K562 (cell line): ENCODE results near the gene ASPDH. TPM values are rescaled to one million over a fixed set of nuclear protein-coding genes. Genes with fewer than 3 reads are reported as not detected.

Experiments
- ATAC-seq: fragments of 200-7000 bp; cut with Tn5 transposase; 3 replicates; pipeline ENCODE4 v1.9.1; 2020; ENCODE audit warnings: moderate library complexity
- BruUV-seq: library from RNA; stranded (reverse); fragments of 400-500 nt; replicated peaks from 2 replicates; lab custom pipeline; 2021; lab: Mats Ljungman, UMichigan
- CTCF ChIA-PET: fragments of 300-600 bp; formaldehyde crosslinking; extraction: SDS; loops from one replicate; lab custom pipeline; 2021; ENCODE audit warnings: low intra/inter-chr PET ratio; lab: Yijun Ruan, JAX
- POLR2A ChIA-PET: fragments of 300-600, 350-650 bp; sonication (Branson Sonifier 250); formaldehyde crosslinking; extraction: SDS; loops from one replicate; lab custom pipeline; 2021; ENCODE audit warnings: antibody characterized with exemption, inconsistent platforms; lab: Yijun Ruan, JAX
- DNase-seq, 4 experiments: peaks; one replicate each; pipeline versions ENCODE4 v3.0.0 to v3.0.0-alpha.2; 2011 to 2018; ENCODE audit warnings: low spot score in 3 of 4, mixed read lengths in 3 of 4; ENCODE audit errors: extremely low read depth in 1 of 4
- FAIRE-seq: peaks from 2 replicates; lab custom pipeline; 2011; peaks lifted over from hg19 to GRCh38; lab: Jason Lieb, UNC
- H2AFZ ChIP-seq: 2 replicates; pipeline ENCODE4 v1.6.0; 2011; ENCODE audit warnings: low read depth, low read length, control low read depth, inconsistent platforms
- H3K27ac ChIP-seq: fragments of 200-600 bp; 3 replicates; pipeline ENCODE4 v1.8.0; 2011; ENCODE audit warnings: low read depth, mild to moderate bottlenecking, control low read depth, inconsistent platforms, low read length, moderate library complexity, mixed read lengths; ENCODE audit errors: extremely low read depth
- H3K27me3 ChIP-seq, 2 experiments: fragments of 300-600 bp in 1 of 2; 2 replicates in 1 of 2; 3 replicates in 1 of 2; pipeline versions ENCODE4 v1.6.0 to v1.8.0; 2011; ENCODE audit warnings: inconsistent platforms in 2 of 2, low read length in 2 of 2, mild to moderate bottlenecking in 1 of 2, mixed read lengths in 1 of 2, moderate library complexity in 1 of 2; ENCODE audit not compliant: control insufficient read depth in 2 of 2, insufficient read depth in 2 of 2
- H3K36me3 ChIP-seq: fragments of 300-600 bp; 3 replicates; pipeline ENCODE4 v1.8.0; 2011; ENCODE audit warnings: mild to moderate bottlenecking, low read length, inconsistent platforms; ENCODE audit not compliant: control insufficient read depth, insufficient read depth
- H3K4me1 ChIP-seq, 2 experiments: fragments of 200-600 bp in 1 of 2; replicated peaks in 1 of 2; 2 replicates in 1 of 2; 3 replicates in 1 of 2; pipeline versions ENCODE4 v1.5.1 to v1.8.0; 2011; ENCODE audit warnings: inconsistent platforms in 2 of 2, low read length in 2 of 2, mild to moderate bottlenecking in 1 of 2, mixed read lengths in 1 of 2, moderate library complexity in 1 of 2; ENCODE audit not compliant: control insufficient read depth in 2 of 2, insufficient read depth in 2 of 2
- H3K4me2 ChIP-seq: 2 replicates; pipeline ENCODE4 v1.6.1; 2011; ENCODE audit warnings: low read length, control low read depth, inconsistent platforms, mixed read lengths; ENCODE audit not compliant: insufficient read depth
- H3K4me3 ChIP-seq: fragments of 200-600 bp; sonication (generic), shearing (Covaris generic); 2 replicates; pipeline ENCODE4 v1.5.1; 2016; ENCODE audit warnings: control low read depth, inconsistent platforms
- H3K79me2 ChIP-seq: fragments of 200-600 bp; 3 replicates; pipeline ENCODE4 v1.8.0; 2011; ENCODE audit warnings: low read length, inconsistent platforms; ENCODE audit not compliant: control insufficient read depth, insufficient read depth
- H3K9ac ChIP-seq, 2 experiments: 2 replicates each; pipeline versions ENCODE4 v1.6.0 to v1.6.1; 2011; ENCODE audit warnings: low read depth in 2 of 2, low read length in 2 of 2, control low read depth in 1 of 2, inconsistent platforms in 1 of 2, mild to moderate bottlenecking in 1 of 2, mixed read lengths in 1 of 2; ENCODE audit not compliant: insufficient read depth in 1 of 2
- H3K9me1 ChIP-seq: one replicate; pipeline ENCODE4 v1.6.0; 2011; ENCODE audit warnings: inconsistent platforms, mild to moderate bottlenecking, low read length, moderate library complexity; ENCODE audit not compliant: control insufficient read depth, insufficient read depth
- H3K9me3 ChIP-seq: replicated peaks from 2 replicates; pipeline ENCODE4 v1.5.1; 2011; ENCODE audit warnings: low read depth, low read length, inconsistent platforms; ENCODE audit not compliant: control insufficient read depth, insufficient read depth
- H4K20me1 ChIP-seq: replicated peaks from 2 replicates; pipeline ENCODE4 v1.6.1; 2011; ENCODE audit warnings: low read length, inconsistent platforms, mixed read lengths; ENCODE audit not compliant: control insufficient read depth, insufficient read depth
- BCOR ChIP-seq: fragments of 450-650 bp; IDR thresholded peaks from 2 replicates; pipeline ENCODE4 v1.6.1; 2016
- CSDE1 ChIP-seq, 2 experiments: fragments of 450-650 bp; IDR thresholded peaks; 2 replicates each; pipeline ENCODE4 v1.6.1; 2016; ENCODE audit warnings: mild to moderate bottlenecking in 1 of 2
- KDM1A ChIP-seq, 2 experiments: fragments of 450-650 bp; IDR thresholded peaks; 2 replicates each; pipeline ENCODE4 v1.6.1; 2016; ENCODE audit warnings: mild to moderate bottlenecking in 2 of 2
- NEUROD1 ChIP-seq: fragments of 150-350 bp; IDR thresholded peaks from 2 replicates; pipeline ENCODE4 v1.6.1; 2014; ENCODE audit warnings: borderline replicate concordance, low read length, low read depth; ENCODE audit not compliant: partially characterized antibody
- NFIC ChIP-seq: fragments of 450-650 bp; IDR thresholded peaks from 2 replicates; pipeline ENCODE4 v1.6.1; 2017; ENCODE audit warnings: mild to moderate bottlenecking, inconsistent platforms
- NFYB ChIP-seq: IDR thresholded peaks from 2 replicates; pipeline ENCODE4 v1.6.1; 2011; ENCODE audit warnings: mild to moderate bottlenecking, moderate library complexity; ENCODE audit not compliant: insufficient read length; ENCODE audit errors: extremely low read depth
- NR2C2 ChIP-seq, 2 experiments: fragments of 200-800 bp in 1 of 2; sonication (Bioruptor generic) in 1 of 2; sonication (generic) in 1 of 2; formaldehyde crosslinking in 1 of 2; IDR thresholded peaks; 2 replicates each; pipeline versions ENCODE4 v1.6.1 to v1.8.0; 2016 to 2022; ENCODE audit warnings: mild to moderate bottlenecking in 1 of 2, missing compliant biosample characterization in 1 of 2, missing genetic modification characterization in 1 of 2, missing genetic modification reagents in 1 of 2
- NRF1 ChIP-seq, 2 experiments: fragments of 450-650 bp; IDR thresholded peaks in 1 of 2; conservative IDR thresholded peaks in 1 of 2; 2 replicates each; pipeline ENCODE4 v1.6.1; 2014; ENCODE audit warnings: mild to moderate bottlenecking in 2 of 2
- SPI1 ChIP-seq: IDR thresholded peaks from 2 replicates; pipeline ENCODE4 v1.6.1; 2011; ENCODE audit warnings: low read depth, low read length, control low read depth, borderline replicate concordance
- STAT5A ChIP-seq: IDR thresholded peaks from 2 replicates; pipeline ENCODE4 v1.6.1; 2012; ENCODE audit warnings: low read length, inconsistent platforms, borderline replicate concordance
- ZKSCAN1 ChIP-seq: fragments of 150-350 bp; IDR thresholded peaks from 2 replicates; pipeline ENCODE4 v1.6.1; 2016; ENCODE audit warnings: low read depth, low read length
- ZNF696 ChIP-seq: fragments of 250-450 bp; sonication (Bioruptor Pico); conservative IDR thresholded peaks from 2 replicates; pipeline ENCODE4 v1.4.0; 2020; ENCODE audit warnings: mild to moderate bottlenecking, moderate library complexity
- WGBS: fragments of 100-300 bp; shearing (Covaris generic); methylation state at CpG from one replicate; pipeline ENCODE4 v1.1.6; 2016; ENCODE audit warnings: low coverage, mixed read lengths; ENCODE audit not compliant: insufficient coverage; ENCODE audit errors: missing lambda C conversion rate; 5-methylcytosine and 5-hydroxymethylcytosine counted together
- in situ Hi-C: fragments of 300-500 bp; cut with MboI; formaldehyde crosslinking; loops from 4 replicates; pipeline ENCODE4 v1.15.0; 2018; ENCODE audit warnings: inconsistent platforms, mixed read lengths
- intact Hi-C: fragments of 100-400 bp; cut with micrococcal nuclease; formaldehyde crosslinking; loops from 2 replicates; pipeline ENCODE4 v1.14.2; 2022
- polyA plus RNA-seq, 8 experiments: library from polyadenylated mRNA; depleted of rRNA in 4 of 8; stranded (reverse) in 5 of 8; unstranded in 3 of 8; fragments of >200 nt; fragmentation: Nextera tagmentation in 2 of 8; fragmentation: Illumina TruSeq in 1 of 8; extraction: Ambion mirVana in 2 of 8; extraction: Trizol in 1 of 8; gene quantifications; 2 replicates each; pipeline versions ENCODE4 v1.2.1 to v1.2.3, GENCODE V29; 2011 to 2014; ENCODE audit warnings: inconsistent platforms in 1 of 8, missing spikeins in 1 of 8
- total RNA-seq, 7 experiments: library from RNA; depleted of rRNA in 6 of 7; stranded (reverse); fragments of >200 nt in 6 of 7; fragmentation: Illumina TruSeq in 2 of 7; extraction: Trizol in 2 of 7; gene quantifications; 2 replicates each; pipeline versions ENCODE4 v1.2.1 to v1.2.3, GENCODE V29; 2011 to 2021; ENCODE audit warnings: low replicate concordance in 1 of 7
- TF ChIP-seq, protein P1 (sequence below): fragments of 450-650 bp; formaldehyde crosslinking; IDR thresholded peaks from 2 replicates; pipeline ENCODE4 v1.4.0; 2022; ENCODE audit warnings: missing genetic modification characterization
- TF ChIP-seq, protein P2 (sequence below): sonication (generic); formaldehyde crosslinking; IDR thresholded peaks from 2 replicates; pipeline ENCODE4 v1.8.1; 2023; ENCODE audit warnings: mild to moderate bottlenecking, missing genetic modification reagents, moderate library complexity
- TF ChIP-seq, protein P3 (sequence below), 2 experiments: fragments of 450-650 bp in 1 of 2; sonication (generic) in 1 of 2; formaldehyde crosslinking in 1 of 2; IDR thresholded peaks in 1 of 2; conservative IDR thresholded peaks in 1 of 2; 2 replicates each; pipeline versions ENCODE4 v1.6.1 to v1.8.1; 2016 to 2023; ENCODE audit warnings: mild to moderate bottlenecking in 2 of 2, moderate library complexity in 2 of 2, inconsistent platforms in 1 of 2, missing genetic modification reagents in 1 of 2
- TF ChIP-seq, protein P4 (sequence below): fragments of 450-650 bp; conservative IDR thresholded peaks from 2 replicates; pipeline ENCODE4 v1.6.1; 2016; ENCODE audit warnings: missing genetic modification characterization, low read depth, mild to moderate bottlenecking, control low read depth, missing compliant biosample characterization

Gene ASPDH
- total and polyA plus RNA-seq, 9 of the 15 experiments (the other 6 are each of a cell fraction or from before 2014, with no cell fraction given): not detected

DNA sequence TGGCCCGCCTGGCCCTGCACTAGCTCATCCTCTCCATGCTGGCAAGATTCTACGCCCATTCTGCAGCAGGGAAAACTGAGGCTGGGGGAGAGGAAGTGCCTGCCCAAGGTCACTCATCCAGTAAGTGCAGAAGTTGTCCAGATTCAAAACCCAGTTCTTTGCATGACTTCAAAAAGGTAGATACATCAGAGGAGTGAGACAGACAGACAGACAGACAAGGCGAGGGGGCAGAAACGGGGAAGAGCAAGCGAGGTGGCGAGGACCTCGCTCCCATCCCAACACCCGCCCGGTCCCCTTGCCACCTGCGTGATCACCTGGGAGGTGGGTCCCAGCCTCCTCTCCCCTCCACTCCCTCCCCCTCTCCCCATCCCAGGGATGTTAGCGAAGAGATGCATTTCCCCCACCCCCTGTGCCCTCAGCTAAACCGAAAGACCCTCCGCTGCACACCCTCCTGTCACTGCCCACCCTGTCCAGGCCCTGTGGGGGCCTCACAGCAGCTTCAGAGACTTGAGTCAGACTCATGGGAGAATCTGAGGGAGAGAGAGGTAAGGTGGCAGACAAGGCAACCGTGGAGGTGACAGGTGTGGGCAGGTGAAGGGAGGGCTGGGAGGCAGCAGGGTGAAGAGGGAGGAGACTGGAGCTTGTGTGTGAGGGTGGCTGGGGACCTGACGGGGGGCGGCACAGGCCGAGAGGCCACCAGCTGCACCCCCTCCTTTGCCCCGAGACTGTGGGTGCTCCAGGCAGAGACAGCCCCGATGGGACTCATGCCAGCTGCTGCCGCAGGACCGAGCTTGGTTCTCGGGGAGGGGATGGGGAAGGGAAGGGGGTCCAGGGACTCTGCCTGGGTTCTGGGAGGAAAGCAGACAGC lies 35.6 kb upstream of the ASPDH start:
- ATAC-seq (no peak), DNase-seq (no peak), FAIRE-seq (no peak)
- WGBS: 45% methylated on average over 16 of the region's 22 CpGs
- peaks cover 0 to 32% of the 10 kb centered on the region in 2 experiments; a peak in 2 of 5 replicates for H3K4me1 ChIP-seq
- H2AFZ ChIP-seq: no peak overlapping the region
- ChIA-PET CTCF (interaction anchor here (0.7 kb wide), 1 partner anchor 215 kb away, joined by 3 read pairs; no protein-coding TSS in a partner anchor), POLR2A (no interaction called here)
- no peaks in the 10 kb centered on the region for H3K9me3 ChIP-seq
- H3K9ac ChIP-seq: no peak overlapping the region; a peak in 1 of 4 replicates
- no peaks in the 10 kb centered on the region for H3K79me2 ChIP-seq
- in situ Hi-C loops (no loop called here), intact Hi-C loops (no loop called here)
- H4K20me1 ChIP-seq: peaks cover 8% of the 10 kb centered on the region
- H3K36me3 ChIP-seq: no peaks in the 10 kb centered on the region
- H3K4me2 ChIP-seq: no peak overlapping the region
- H3K9me1 ChIP-seq: no peaks in the 10 kb centered on the region
- BruUV-seq: no TSS peak
- no peak overlapping the region for H3K4me3 ChIP-seq
- no peak overlapping the region for H3K27ac ChIP-seq
- H3K27me3 ChIP-seq: peaks cover 0 to 20% of the 10 kb centered on the region in 2 experiments; a peak in 3 of 5 replicates
- TF ChIP-seq KDM1A (IDR thresholded peaks at IDR 0.05) (peak; percentile 17 to 43; a peak in 1 of 4 replicates), CSDE1 (IDR thresholded peaks at IDR 0.05) (no peak), STAT5A (no peak), NR2C2 (CRISPR knock-in tag; IDR thresholded peaks at IDR 0.05) (no peak), NR2C2 (tag; IDR thresholded peaks at IDR 0.05) (no peak), BCOR (peak; percentile 43; the same call in 1 of the 2 replicates), NFYB (no peak), NRF1 (conservative IDR thresholded peaks at IDR 0.05 in 1 of 2, IDR thresholded peaks at IDR 0.05 in 1 of 2) (no peak), ZKSCAN1 (no peak), NEUROD1 (no peak), ZNF696 (CRISPR knock-in tag) (no peak), SPI1 (peak; percentile 24; the same call in 1 of the 2 replicates), NFIC (no peak)
- TF ChIP-seq, protein P1, sequence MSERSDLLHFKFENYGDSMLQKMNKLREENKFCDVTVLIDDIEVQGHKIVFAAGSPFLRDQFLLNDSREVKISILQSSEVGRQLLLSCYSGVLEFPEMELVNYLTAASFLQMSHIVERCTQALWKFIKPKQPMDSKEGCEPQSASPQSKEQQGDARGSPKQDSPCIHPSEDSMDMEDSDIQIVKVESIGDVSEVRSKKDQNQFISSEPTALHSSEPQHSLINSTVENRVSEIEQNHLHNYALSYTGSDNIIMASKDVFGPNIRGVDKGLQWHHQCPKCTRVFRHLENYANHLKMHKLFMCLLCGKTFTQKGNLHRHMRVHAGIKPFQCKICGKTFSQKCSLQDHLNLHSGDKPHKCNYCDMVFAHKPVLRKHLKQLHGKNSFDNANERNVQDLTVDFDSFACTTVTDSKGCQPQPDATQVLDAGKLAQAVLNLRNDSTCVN (CRISPR knock-in tag): no peak
- TF ChIP-seq, protein P2, sequence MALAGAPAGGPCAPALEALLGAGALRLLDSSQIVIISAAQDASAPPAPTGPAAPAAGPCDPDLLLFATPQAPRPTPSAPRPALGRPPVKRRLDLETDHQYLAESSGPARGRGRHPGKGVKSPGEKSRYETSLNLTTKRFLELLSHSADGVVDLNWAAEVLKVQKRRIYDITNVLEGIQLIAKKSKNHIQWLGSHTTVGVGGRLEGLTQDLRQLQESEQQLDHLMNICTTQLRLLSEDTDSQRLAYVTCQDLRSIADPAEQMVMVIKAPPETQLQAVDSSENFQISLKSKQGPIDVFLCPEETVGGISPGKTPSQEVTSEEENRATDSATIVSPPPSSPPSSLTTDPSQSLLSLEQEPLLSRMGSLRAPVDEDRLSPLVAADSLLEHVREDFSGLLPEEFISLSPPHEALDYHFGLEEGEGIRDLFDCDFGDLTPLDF (CRISPR knock-in tag): no peak
- TF ChIP-seq, protein P3, sequence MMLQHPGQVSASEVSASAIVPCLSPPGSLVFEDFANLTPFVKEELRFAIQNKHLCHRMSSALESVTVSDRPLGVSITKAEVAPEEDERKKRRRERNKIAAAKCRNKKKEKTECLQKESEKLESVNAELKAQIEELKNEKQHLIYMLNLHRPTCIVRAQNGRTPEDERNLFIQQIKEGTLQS (IDR thresholded peaks at IDR 0.05): no peak
- TF ChIP-seq, protein P3 (CRISPR knock-in tag; conservative IDR thresholded peaks at IDR 0.05): no peak
- TF ChIP-seq, protein P4, sequence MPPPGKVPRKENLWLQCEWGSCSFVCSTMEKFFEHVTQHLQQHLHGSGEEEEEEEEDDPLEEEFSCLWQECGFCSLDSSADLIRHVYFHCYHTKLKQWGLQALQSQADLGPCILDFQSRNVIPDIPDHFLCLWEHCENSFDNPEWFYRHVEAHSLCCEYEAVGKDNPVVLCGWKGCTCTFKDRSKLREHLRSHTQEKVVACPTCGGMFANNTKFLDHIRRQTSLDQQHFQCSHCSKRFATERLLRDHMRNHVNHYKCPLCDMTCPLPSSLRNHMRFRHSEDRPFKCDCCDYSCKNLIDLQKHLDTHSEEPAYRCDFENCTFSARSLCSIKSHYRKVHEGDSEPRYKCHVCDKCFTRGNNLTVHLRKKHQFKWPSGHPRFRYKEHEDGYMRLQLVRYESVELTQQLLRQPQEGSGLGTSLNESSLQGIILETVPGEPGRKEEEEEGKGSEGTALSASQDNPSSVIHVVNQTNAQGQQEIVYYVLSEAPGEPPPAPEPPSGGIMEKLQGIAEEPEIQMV (tag): no peak
